ENCODE results near the gene IGF1R. TPM values are rescaled to one million over a fixed set of nuclear protein-coding genes. Genes with fewer than 3 reads are reported as not detected.

Gene IGF1R
- total and polyA plus RNA-seq, 2 of the 8 experiments (the other 6 are each of a cell fraction or from before 2014, with no cell fraction given), result 32.9 to 109 TPM

- H3K79me2 ChIP-seq (ENCODE audit: control insufficient read depth in 1 of 2, insufficient read depth in 2 of 2, low read length in 2 of 2), result no peaks in the 10 kb centered on the region
- H2BK5ac ChIP-seq (ENCODE audit: low read depth, low read length), result no peak overlapping the region
- 91% methylated on average over 5 of the region's 5 CpGs; no CpG with 5 or more reads in 1 of the 2 experiments for WGBS, 2 experiments (ENCODE audit: extremely low coverage in 1 of 2, insufficient coverage in 1 of 2, insufficient read length in 1 of 2, insufficient replicate concordance in 2 of 2, low coverage in 1 of 2, low lambda C conversion rate in 2 of 2, missing lambda C conversion rate in 1 of 2)
- no peak overlapping the region for H2BK15ac ChIP-seq (ENCODE audit: low read length)
- H2BK20ac ChIP-seq (ENCODE audit: low read length), result no peak overlapping the region
- FAIRE-seq (no peak), DNase-seq (ENCODE audit: low read depth in 1 of 2, low spot score in 2 of 2) (no peak)
- POLR2A ChIA-PET (ENCODE audit: partially characterized antibody), result no interaction called here
- H3K27ac ChIP-seq (ENCODE audit: low read depth, low read length), result no peak overlapping the region
- no peak overlapping the region for H4K91ac ChIP-seq (replicated peaks; ENCODE audit: insufficient read length, low read length)
- H3K14ac ChIP-seq (ENCODE audit: insufficient read length), result no peak overlapping the region
- H2BK120ac ChIP-seq (replicated peaks; ENCODE audit: low read depth, low read length), result no peak overlapping the region
- no peak overlapping the region for H3K56ac ChIP-seq (replicated peaks; ENCODE audit: insufficient read length, low read depth, low read length)
- CTCF ChIA-PET (ENCODE audit: partially characterized antibody), result interaction anchor here (1.2 to 2.1 kb wide), 4 partner anchors 10 to 121 kb away, joined by 3 to 6 read pairs (median 4); no protein-coding TSS in a partner anchor
- H3K36me3 ChIP-seq (ENCODE audit: control insufficient read depth in 2 of 4, insufficient read depth in 4 of 4, low read length in 3 of 4), result peaks cover 14 to 62% (median 41%) of the 10 kb centered on the region in 4 experiments
- no peak for TF ChIP-seq JUND (IDR thresholded peaks at IDR 0.05; ENCODE audit: low read length)
- no peak for TF ChIP-seq SP2 (IDR thresholded peaks at IDR 0.05; ENCODE audit: low read length)
- no peak for TF ChIP-seq FOSL1 (IDR thresholded peaks at IDR 0.05; ENCODE audit: insufficient read depth, low read depth, low read length)
- no peak for TF ChIP-seq HDAC2 (IDR thresholded peaks at IDR 0.05; ENCODE audit: borderline replicate concordance in 1 of 2, low read depth in 2 of 2, low read length in 2 of 2)
- no peak for TF ChIP-seq SRF (IDR thresholded peaks at IDR 0.05; ENCODE audit: low read depth, low read length)
- TF ChIP-seq ZNF274 (IDR thresholded peaks at IDR 0.05; ENCODE audit: borderline replicate concordance, extremely low read depth, low read length), result no peak
- no peak for TF ChIP-seq CEBPB (IDR thresholded peaks at IDR 0.05; ENCODE audit: low read depth, low read length)
- TF ChIP-seq POLR2AphosphoS5 (IDR thresholded peaks at IDR 0.05; ENCODE audit: low read depth, low read length), result no peak
- no peak for TF ChIP-seq SP1 (IDR thresholded peaks at IDR 0.05; ENCODE audit: low read depth, low read length)
- no peak for TF ChIP-seq NANOG (IDR thresholded peaks at IDR 0.05; ENCODE audit: insufficient read depth, low read depth, low read length, poor library complexity, severe bottlenecking)
- TF ChIP-seq GTF2F1 (IDR thresholded peaks at IDR 0.05; ENCODE audit: borderline replicate concordance, low read depth, low read length), result no peak
- TF ChIP-seq EZH2 (IDR thresholded peaks at IDR 0.05; ENCODE audit: low read depth, low read length, severe bottlenecking), result no peak
- TF ChIP-seq TAF1 (IDR thresholded peaks at IDR 0.05; ENCODE audit: low read depth, low read length), result no peak
- TF ChIP-seq PHF8 (conservative IDR thresholded peaks at IDR 0.05; ENCODE audit: low read depth, low read length), result no peak
- no peak for TF ChIP-seq KDM4A (IDR thresholded peaks at IDR 0.05; ENCODE audit: low read depth, low read length, severe bottlenecking)
- no peak overlapping the region for H3K4me3 ChIP-seq (ENCODE audit: extremely low read depth in 1 of 4, insufficient read depth in 2 of 4, low read depth in 3 of 4, low read length in 4 of 4)
- H2BK12ac ChIP-seq (ENCODE audit: low read depth, low read length), result no peak overlapping the region
- H2AFZ ChIP-seq (ENCODE audit: low read length), result no peak overlapping the region
- H4K20me1 ChIP-seq (replicated peaks in 1 of 2; ENCODE audit: control insufficient read depth in 1 of 2, insufficient read depth in 2 of 2, low read length in 2 of 2), result peaks cover 1 to 2% of the 10 kb centered on the region in 2 experiments
- H3K4ac ChIP-seq (replicated peaks; ENCODE audit: insufficient read length, low read depth, low read length), result no peak overlapping the region
- H3K27me3 ChIP-seq (replicated peaks in 1 of 4; ENCODE audit: control insufficient read depth in 3 of 4, extremely low read depth in 1 of 4, insufficient read depth in 3 of 4, low read length in 3 of 4), result no peaks in the 10 kb centered on the region
- H3K23ac ChIP-seq (ENCODE audit: insufficient read length), result no peak overlapping the region
- no peak overlapping the region for H3K4me2 ChIP-seq (ENCODE audit: insufficient read depth in 1 of 2, low read depth in 2 of 2, low read length in 2 of 2)
- no peak overlapping the region for H3K9ac ChIP-seq (replicated peaks in 1 of 4; ENCODE audit: extremely low read depth in 1 of 4, low read depth in 3 of 4, low read length in 3 of 4)
- H3K23me2 ChIP-seq (ENCODE audit: low read depth, low read length), result 0 out of 2 replicates have a peak, but pooled peaks cover 1% of the 10 kb centered on the region
- H3K18ac ChIP-seq (ENCODE audit: extremely low read depth, low read length), result no peak overlapping the region
- H3K4me1 ChIP-seq (replicated peaks in 1 of 4; ENCODE audit: control insufficient read depth in 3 of 4, insufficient read depth in 4 of 4, low read length in 3 of 4), result no peaks in the 10 kb centered on the region
- no peaks in the 10 kb centered on the region for H3K79me1 ChIP-seq (ENCODE audit: low read depth, low read length)
- no peak overlapping the region for H4K5ac ChIP-seq (ENCODE audit: insufficient read length, low read depth, low read length)
- H2AK5ac ChIP-seq (ENCODE audit: low read depth, low read length), result no peak overlapping the region
- no peak overlapping the region for H4K8ac ChIP-seq (ENCODE audit: extremely low read depth, insufficient read depth, low read length)
- H3K9me3 ChIP-seq (ENCODE audit: insufficient read depth in 2 of 2, low read depth in 1 of 2, low read length in 1 of 2), result no peaks in the 10 kb centered on the region
These were observed 306.1 kb downstream of the IGF1R start for GRCh38 chr15:98954411-98954810.
